HepG2 (cell line): ENCODE results near the gene XPNPEP3.

Experiments used
- CHCHD3 ChIP-seq: sonication (generic); formaldehyde crosslinking; IDR thresholded peaks from 2 replicates; pipeline ENCODE4 v1.8.0; 2022; ENCODE audit warnings: mild to moderate bottlenecking, missing genetic modification reagents, moderate library complexity
- DMAP1 ChIP-seq: IDR thresholded peaks from 2 replicates; pipeline ENCODE4 v1.6.1; 2016
- KDM1A ChIP-seq: IDR thresholded peaks from 2 replicates; pipeline ENCODE4 v1.6.1; 2016; ENCODE audit warnings: missing compliant biosample characterization
- MTF2 ChIP-seq: sonication (generic); formaldehyde crosslinking; IDR thresholded peaks from 2 replicates; pipeline ENCODE4 v1.5.0; 2020; ENCODE audit warnings: missing genetic modification reagents, borderline replicate concordance
- POLR2A ChIP-seq, 2 experiments: IDR thresholded peaks; 2 replicates each; pipeline ENCODE4 v1.6.1; 2011; ENCODE audit warnings: low read depth in 2 of 2, low read length in 2 of 2, mild to moderate bottlenecking in 1 of 2, moderate library complexity in 1 of 2; ENCODE audit not compliant: insufficient read depth in 1 of 2
- SRSF4 ChIP-seq: fragments of 200-400 bp; formaldehyde crosslinking; IDR thresholded peaks from one replicate; pipeline ENCODE4 v1.6.1; 2018; ENCODE audit warnings: mild to moderate bottlenecking, low read depth, low read length, moderate library complexity; ENCODE audit not compliant: poor library complexity, severe bottlenecking
- TBP ChIP-seq: sonication (generic); formaldehyde crosslinking; IDR thresholded peaks from 2 replicates; pipeline ENCODE4 v1.5.0; 2020; ENCODE audit warnings: missing genetic modification reagents
- ZFYVE20 ChIP-seq: sonication (generic); formaldehyde crosslinking; IDR thresholded peaks from 2 replicates; pipeline ENCODE4 v1.8.0; 2023; ENCODE audit warnings: low read depth, mild to moderate bottlenecking, moderate library complexity, missing genetic modification reagents, borderline replicate concordance
- ZIK1 ChIP-seq: sonication (generic); formaldehyde crosslinking; IDR thresholded peaks from 2 replicates; pipeline ENCODE4 v1.5.0; 2020; ENCODE audit warnings: mild to moderate bottlenecking, low read depth, missing genetic modification reagents, borderline replicate concordance
- ZNF335 ChIP-seq: sonication (generic); formaldehyde crosslinking; IDR thresholded peaks from 2 replicates; pipeline ENCODE4 v1.4.0; 2020; ENCODE audit warnings: missing genetic modification reagents
- TF ChIP-seq, protein P1 (sequence below): sonication (generic); formaldehyde crosslinking; IDR thresholded peaks from 2 replicates; pipeline ENCODE4 v1.8.0; 2022; ENCODE audit warnings: mild to moderate bottlenecking, missing genetic modification reagents; ENCODE audit not compliant: insufficient replicate concordance
- TF ChIP-seq, protein P2 (sequence below): sonication (generic); formaldehyde crosslinking; IDR thresholded peaks from 2 replicates; pipeline ENCODE4 v1.5.0; 2020; ENCODE audit warnings: mild to moderate bottlenecking, missing genetic modification reagents, moderate library complexity

DNA sequence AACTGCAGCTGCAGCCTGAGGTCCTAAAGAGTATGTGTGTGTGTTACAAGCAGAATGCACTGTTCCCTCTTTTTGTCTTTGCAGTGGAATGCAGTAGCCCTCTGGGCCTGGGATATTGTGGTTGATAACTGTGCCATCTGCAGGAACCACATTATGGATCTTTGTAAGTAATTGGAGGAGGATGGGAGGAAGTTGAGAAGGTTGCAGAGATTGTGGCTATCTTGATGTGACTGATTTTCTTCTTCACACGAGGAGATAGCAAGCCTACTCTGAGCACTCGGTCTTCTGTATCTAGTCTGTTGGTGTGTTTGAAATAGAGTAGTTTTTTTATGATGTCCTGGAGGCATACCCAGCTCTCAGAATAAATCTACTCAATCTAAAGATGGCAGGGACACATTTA, 96.5 kb downstream of the XPNPEP3 start:
- TF ChIP-seq ZNF335 (no peak), POLR2A (IDR thresholded peaks at IDR 0.05; ENCODE audit: insufficient read depth in 1 of 2, low read depth in 2 of 2, low read length in 2 of 2) (no peak), ZFYVE20 (no peak), MTF2 (no peak), TBP (CRISPR knock-in tag) (no peak), SRSF4 (no peak), ZIK1 (CRISPR knock-in tag) (no peak), DMAP1 (CRISPR knock-in tag) (no peak), KDM1A (no peak), CHCHD3 (CRISPR knock-in tag) (no peak)
- TF ChIP-seq, protein P1, sequence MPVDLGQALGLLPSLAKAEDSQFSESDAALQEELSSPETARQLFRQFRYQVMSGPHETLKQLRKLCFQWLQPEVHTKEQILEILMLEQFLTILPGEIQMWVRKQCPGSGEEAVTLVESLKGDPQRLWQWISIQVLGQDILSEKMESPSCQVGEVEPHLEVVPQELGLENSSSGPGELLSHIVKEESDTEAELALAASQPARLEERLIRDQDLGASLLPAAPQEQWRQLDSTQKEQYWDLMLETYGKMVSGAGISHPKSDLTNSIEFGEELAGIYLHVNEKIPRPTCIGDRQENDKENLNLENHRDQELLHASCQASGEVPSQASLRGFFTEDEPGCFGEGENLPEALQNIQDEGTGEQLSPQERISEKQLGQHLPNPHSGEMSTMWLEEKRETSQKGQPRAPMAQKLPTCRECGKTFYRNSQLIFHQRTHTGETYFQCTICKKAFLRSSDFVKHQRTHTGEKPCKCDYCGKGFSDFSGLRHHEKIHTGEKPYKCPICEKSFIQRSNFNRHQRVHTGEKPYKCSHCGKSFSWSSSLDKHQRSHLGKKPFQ (CRISPR knock-in tag) = no peak
- TF ChIP-seq, protein P2, sequence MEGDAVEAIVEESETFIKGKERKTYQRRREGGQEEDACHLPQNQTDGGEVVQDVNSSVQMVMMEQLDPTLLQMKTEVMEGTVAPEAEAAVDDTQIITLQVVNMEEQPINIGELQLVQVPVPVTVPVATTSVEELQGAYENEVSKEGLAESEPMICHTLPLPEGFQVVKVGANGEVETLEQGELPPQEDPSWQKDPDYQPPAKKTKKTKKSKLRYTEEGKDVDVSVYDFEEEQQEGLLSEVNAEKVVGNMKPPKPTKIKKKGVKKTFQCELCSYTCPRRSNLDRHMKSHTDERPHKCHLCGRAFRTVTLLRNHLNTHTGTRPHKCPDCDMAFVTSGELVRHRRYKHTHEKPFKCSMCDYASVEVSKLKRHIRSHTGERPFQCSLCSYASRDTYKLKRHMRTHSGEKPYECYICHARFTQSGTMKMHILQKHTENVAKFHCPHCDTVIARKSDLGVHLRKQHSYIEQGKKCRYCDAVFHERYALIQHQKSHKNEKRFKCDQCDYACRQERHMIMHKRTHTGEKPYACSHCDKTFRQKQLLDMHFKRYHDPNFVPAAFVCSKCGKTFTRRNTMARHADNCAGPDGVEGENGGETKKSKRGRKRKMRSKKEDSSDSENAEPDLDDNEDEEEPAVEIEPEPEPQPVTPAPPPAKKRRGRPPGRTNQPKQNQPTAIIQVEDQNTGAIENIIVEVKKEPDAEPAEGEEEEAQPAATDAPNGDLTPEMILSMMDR (CRISPR knock-in tag) = no peak
